ENCODE data around the gene FBXO48.

- TF ChIP-seq POLR2AphosphoS5 (IDR thresholded peaks at IDR 0.05) (no peak), EP300 (IDR thresholded peaks at IDR 0.05; ENCODE audit: low read depth) (no peak), CTCF (IDR thresholded peaks at IDR 0.05) (no peak)
Measured at GRCh38 chr2:68411397-68412126, 55.5 kb downstream of the FBXO48 start.
